ENCODE measurements around the gene MMP17.
"Not testable (repeated sequence)": the region's sequence is repeated elsewhere in the genome, so short reads cannot be mapped to it uniquely, and the experiment has no call there.

Gene MMP17

GRCh38 chr12:131800594-131801135, 27.5 kb upstream of the MMP17 start:
- DNase-seq, result no peak

- no peak for DNase-seq
These were observed 26.8 kb upstream of the MMP17 start for GRCh38 chr12:131801254-131801866.

- no peak for DNase-seq
These were observed 24.2 kb upstream of the MMP17 start for GRCh38 chr12:131803961-131804521.

- no peak for DNase-seq
These were observed 22.8 kb upstream of the MMP17 start for GRCh38 chr12:131805421-131805820.

GRCh38 chr12:131806674-131807073, 21.5 kb upstream of the MMP17 start:
- no peak for DNase-seq

GRCh38 chr12:131808744-131809371, 19.3 kb upstream of the MMP17 start:
- DNase-seq, result peak; percentile 67

GRCh38 chr12:131809476-131810254, 18.5 kb upstream of the MMP17 start:
- DNase-seq, result not testable (repeated sequence)

GRCh38 chr12:131810726-131811125, 17.5 kb upstream of the MMP17 start:
- no peak for DNase-seq

- no peak for DNase-seq
These were observed 13.1 kb upstream of the MMP17 start for GRCh38 chr12:131815131-131815530.

GRCh38 chr12:131816495-131816894, 11.7 kb upstream of the MMP17 start:
- no peak for DNase-seq

- DNase-seq, result no peak
These were observed 11.0 kb upstream of the MMP17 start for GRCh38 chr12:131817241-131817640.

GRCh38 chr12:131818821-131819585, 9.2 kb upstream of the MMP17 start:
- no peak for DNase-seq

- DNase-seq, result no peak
These were observed 3.7 kb upstream of the MMP17 start for GRCh38 chr12:131824450-131824849.

- DNase-seq, result no peak
These were observed 2.9 kb upstream of the MMP17 start for GRCh38 chr12:131825146-131825892.

- no peak for DNase-seq
These were observed 1.9 kb upstream of the MMP17 start for GRCh38 chr12:131826097-131826928.

GRCh38 chr12:131828671-131829355, 620 bp downstream of the MMP17 start:
- no peak for DNase-seq

- no peak for DNase-seq
These were observed 1.2 kb downstream of the MMP17 start for GRCh38 chr12:131829356-131829747.

- DNase-seq, result no peak
These were observed 1.7 kb downstream of the MMP17 start for GRCh38 chr12:131829791-131830334.

GRCh38 chr12:131830335-131830913, 2.2 kb downstream of the MMP17 start:
- peak; percentile 44 for DNase-seq

Measured in activated CD4-positive, alpha-beta T cell treated with anti-CD3 and anti-CD28 coated beads, Interleukin-10, Interleukin-2, amounts not matched to agents 100 ng/mL and 50 ng/mL, durations not matched to agents 16 hours and 8 hours (primary cell).